Spleen (tissue), 7 donors: ENCODE measurements around the gene ADAMTS17.

Source experiments
- POLR2A ChIP-seq, 3 donors: fragments of 450-650 bp; IDR thresholded peaks; one replicate each; pipeline ENCODE4 v1.5.1; 2017; ENCODE audit warnings: antibody characterized with exemption in 3 of 3, mild to moderate bottlenecking in 1 of 3
- TF ChIP-seq, protein P1 (sequence below), 11 experiments: fragments of 200-600 bp in 7 of 11; fragments of 450-650 bp in 4 of 11; sonication (generic) in 4 of 11; IDR thresholded peaks in 8 of 11; conservative IDR thresholded peaks in 3 of 11; 1 replicate in 7 of 11; 2 replicates in 4 of 11; pipeline versions ENCODE4 v1.4.0 to v1.8.0; 2016 to 2021; ENCODE audit warnings: antibody characterized with exemption in 11 of 11, inconsistent platforms in 4 of 11, mild to moderate bottlenecking in 1 of 11
- donor health status: DM: no; HTN: no; CAD: no; lungs with moderate emphysema.
- donor health status: DM: no; HTN: no; CAD: no.
- donor health status: DM: no; HTN: no; CAD: no.

DNA sequence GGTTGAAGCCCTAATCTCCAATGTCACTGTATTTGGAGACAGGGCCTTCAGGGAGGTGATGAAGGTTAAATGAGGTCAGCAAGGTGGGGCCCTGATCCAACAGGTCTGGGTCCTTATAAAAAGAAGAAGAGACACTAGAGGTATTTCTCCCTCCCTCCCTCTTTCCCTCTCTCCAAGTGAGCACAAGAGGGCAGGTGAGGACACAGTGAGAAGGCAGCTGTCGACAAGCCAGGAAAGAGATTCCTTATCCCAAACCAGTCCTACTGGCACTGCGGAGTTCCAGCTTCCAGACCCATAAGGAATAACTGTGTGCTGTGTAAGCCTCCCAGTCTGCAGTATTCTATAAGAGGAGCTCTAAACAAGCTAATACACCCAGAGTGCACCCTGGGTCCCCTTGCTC lies 134.7 kb downstream of the ADAMTS17 start:
- TF ChIP-seq, protein P1, sequence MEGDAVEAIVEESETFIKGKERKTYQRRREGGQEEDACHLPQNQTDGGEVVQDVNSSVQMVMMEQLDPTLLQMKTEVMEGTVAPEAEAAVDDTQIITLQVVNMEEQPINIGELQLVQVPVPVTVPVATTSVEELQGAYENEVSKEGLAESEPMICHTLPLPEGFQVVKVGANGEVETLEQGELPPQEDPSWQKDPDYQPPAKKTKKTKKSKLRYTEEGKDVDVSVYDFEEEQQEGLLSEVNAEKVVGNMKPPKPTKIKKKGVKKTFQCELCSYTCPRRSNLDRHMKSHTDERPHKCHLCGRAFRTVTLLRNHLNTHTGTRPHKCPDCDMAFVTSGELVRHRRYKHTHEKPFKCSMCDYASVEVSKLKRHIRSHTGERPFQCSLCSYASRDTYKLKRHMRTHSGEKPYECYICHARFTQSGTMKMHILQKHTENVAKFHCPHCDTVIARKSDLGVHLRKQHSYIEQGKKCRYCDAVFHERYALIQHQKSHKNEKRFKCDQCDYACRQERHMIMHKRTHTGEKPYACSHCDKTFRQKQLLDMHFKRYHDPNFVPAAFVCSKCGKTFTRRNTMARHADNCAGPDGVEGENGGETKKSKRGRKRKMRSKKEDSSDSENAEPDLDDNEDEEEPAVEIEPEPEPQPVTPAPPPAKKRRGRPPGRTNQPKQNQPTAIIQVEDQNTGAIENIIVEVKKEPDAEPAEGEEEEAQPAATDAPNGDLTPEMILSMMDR (IDR thresholded peaks at IDR 0.05 in 8 of 11, conservative IDR thresholded peaks at IDR 0.05 in 3 of 11) = no peak
- no peak for TF ChIP-seq POLR2A (IDR thresholded peaks at IDR 0.05)
